PC-9 (cell line): ENCODE measurements around the gene ITGBL1. TPM values are rescaled to one million over a fixed set of nuclear protein-coding genes. Genes with fewer than 3 reads are reported as not detected.

Experiments used
- BruUV-seq: library from RNA; stranded (reverse); fragments of 400-500 nt; replicated peaks from 2 replicates; lab custom pipeline; 2021; lab: Mats Ljungman, UMichigan
- CTCF ChIA-PET: fragments of 300-600 bp; sonication (Branson Sonifier 250); formaldehyde crosslinking; loops from one replicate; lab custom pipeline; 2022; ENCODE audit warnings: antibody characterized with exemption; lab: Charles Lee
- POLR2A ChIA-PET: fragments of 300-600 bp; sonication (Branson Sonifier 250); formaldehyde crosslinking; loops from one replicate; lab custom pipeline; 2022; ENCODE audit warnings: antibody characterized with exemption; ENCODE audit not compliant: unreplicated experiment; lab: Charles Lee
- DNase-seq, 2 experiments: peaks; one replicate each; pipeline versions ENCODE4 v3.0.0 to v3.0.0-alpha.2; 2015 to 2022; ENCODE audit warnings: mixed read lengths in 1 of 2
- H2AFZ ChIP-seq: fragments of 200-600 bp; sonication (generic); 2 replicates; pipeline ENCODE4 v1.8.1; 2017; ENCODE audit warnings: antibody characterized with exemption
- H3F3A ChIP-seq: fragments of 200-600 bp; sonication (generic); 2 replicates; pipeline ENCODE4 v1.8.1; 2017; ENCODE audit warnings: antibody characterized with exemption, mild to moderate bottlenecking, low read depth; ENCODE audit not compliant: insufficient read depth
- H3K27ac ChIP-seq: fragments of 200-600 bp; sonication (generic); 2 replicates; pipeline ENCODE4 v1.6.1; 2016; ENCODE audit warnings: mixed run types
- H3K27me3 ChIP-seq: fragments of 200-600 bp; sonication (generic); 2 replicates; pipeline ENCODE4 v1.6.1; 2016; ENCODE audit warnings: low read depth, mixed run types; ENCODE audit not compliant: insufficient read depth
- H3K36me3 ChIP-seq: fragments of 200-600 bp; sonication (generic); 2 replicates; pipeline ENCODE4 v1.6.1; 2016; ENCODE audit warnings: low read depth, mixed run types
- H3K4me1 ChIP-seq: fragments of 200-600 bp; sonication (generic); replicated peaks from 2 replicates; pipeline ENCODE4 v1.6.1; 2016; ENCODE audit warnings: mixed run types; ENCODE audit not compliant: insufficient read depth
- H3K4me2 ChIP-seq: fragments of 200-600 bp; sonication (generic); 2 replicates; pipeline ENCODE4 v1.6.1; 2017; ENCODE audit warnings: mixed run types
- H3K4me3 ChIP-seq: fragments of 200-600 bp; sonication (generic); 2 replicates; pipeline ENCODE4 v1.6.1; 2016; ENCODE audit warnings: mixed run types
- H3K79me2 ChIP-seq: fragments of 200-600 bp; sonication (generic); 2 replicates; pipeline ENCODE4 v1.6.1; 2017; ENCODE audit warnings: low read depth, mixed run types
- H3K9me2 ChIP-seq: fragments of 200-600 bp; sonication (generic); 2 replicates; pipeline ENCODE4 v1.8.1; 2017; ENCODE audit warnings: mild to moderate bottlenecking; ENCODE audit not compliant: insufficient read depth
- H3K9me3 ChIP-seq: fragments of 200-600 bp; sonication (generic); 2 replicates; pipeline ENCODE4 v1.8.1; 2016; ENCODE audit warnings: low read depth; ENCODE audit not compliant: insufficient read depth
- H4K20me1 ChIP-seq: fragments of 200-600 bp; sonication (generic); 2 replicates; pipeline ENCODE4 v1.8.1; 2017; ENCODE audit not compliant: insufficient read depth
- EZH2 ChIP-seq: fragments of 200-600 bp; sonication (generic); IDR thresholded peaks from 2 replicates; pipeline ENCODE4 v1.8.0; 2017; ENCODE audit warnings: antibody characterized with exemption, low read depth
- intact Hi-C: fragments of 100-400 bp; cut with micrococcal nuclease; formaldehyde crosslinking; loops from one replicate; pipeline ENCODE4 v1.10.0; 2022; ENCODE audit not compliant: unreplicated experiment
- total RNA-seq: library from RNA; stranded (reverse); gene quantifications from 2 replicates; pipeline ENCODE4 v1.2.3, GENCODE V29; 2021
- TF ChIP-seq, protein P1 (sequence below): fragments of 200-600 bp; sonication (generic); conservative IDR thresholded peaks from 2 replicates; pipeline ENCODE4 v1.6.1; 2017; ENCODE audit warnings: mixed run types, antibody characterized with exemption, mild to moderate bottlenecking, moderate library complexity

ITGBL1 gene
- total RNA-seq, 1 experiment from 2014 or later, result 52.5 TPM

DNA sequence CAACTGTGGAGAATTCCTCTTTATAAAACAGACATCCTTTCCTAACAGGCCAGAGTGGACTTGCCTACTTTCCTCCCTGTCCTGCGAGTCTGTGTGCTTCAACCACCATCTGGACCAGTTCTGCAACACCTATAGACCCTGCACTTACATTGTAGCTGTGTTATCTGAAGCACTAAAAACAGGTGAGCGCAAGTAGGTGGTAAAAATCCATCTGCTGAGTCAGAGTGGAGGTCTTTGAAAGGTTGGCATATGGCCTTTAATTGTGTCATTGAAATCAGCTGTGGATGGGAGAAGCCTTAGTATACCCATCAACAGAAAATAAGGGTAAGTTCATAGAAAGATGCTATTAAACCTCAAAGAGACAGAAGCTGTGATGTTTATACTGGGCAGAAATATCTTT lies 28.6 kb upstream of the ITGBL1 start:
- Histone ChIP-seq H3K4me3 (no peak overlapping the region), H3K4me1 (peaks cover 12% of the 10 kb centered on the region), H4K20me1 (no peaks in the 10 kb centered on the region), H3K27ac (peak overlapping the region; percentile 19; the same call in 1 of the 2 replicates), H3K36me3 (no peaks in the 10 kb centered on the region), H3K4me2 (peak overlapping the region; percentile 32; the same call in 1 of the 2 replicates), H2AFZ (no peak overlapping the region), H3K9me3 (no peaks in the 10 kb centered on the region), H3F3A (no peaks in the 10 kb centered on the region), H3K27me3 (no peaks in the 10 kb centered on the region), H3K79me2 (no peaks in the 10 kb centered on the region), H3K9me2 (no peaks in the 10 kb centered on the region; the same call in 1 of the 2 replicates)
- ChIA-PET CTCF (no interaction called here), POLR2A (interaction anchor here (0.7 kb wide), 1 partner anchor 115 kb away, joined by 3 read pairs; no protein-coding TSS in a partner anchor)
- intact Hi-C loops, result no loop called here
- DNase-seq, result no peak
- BruUV-seq, result no TSS peak
- TF ChIP-seq, protein P1, sequence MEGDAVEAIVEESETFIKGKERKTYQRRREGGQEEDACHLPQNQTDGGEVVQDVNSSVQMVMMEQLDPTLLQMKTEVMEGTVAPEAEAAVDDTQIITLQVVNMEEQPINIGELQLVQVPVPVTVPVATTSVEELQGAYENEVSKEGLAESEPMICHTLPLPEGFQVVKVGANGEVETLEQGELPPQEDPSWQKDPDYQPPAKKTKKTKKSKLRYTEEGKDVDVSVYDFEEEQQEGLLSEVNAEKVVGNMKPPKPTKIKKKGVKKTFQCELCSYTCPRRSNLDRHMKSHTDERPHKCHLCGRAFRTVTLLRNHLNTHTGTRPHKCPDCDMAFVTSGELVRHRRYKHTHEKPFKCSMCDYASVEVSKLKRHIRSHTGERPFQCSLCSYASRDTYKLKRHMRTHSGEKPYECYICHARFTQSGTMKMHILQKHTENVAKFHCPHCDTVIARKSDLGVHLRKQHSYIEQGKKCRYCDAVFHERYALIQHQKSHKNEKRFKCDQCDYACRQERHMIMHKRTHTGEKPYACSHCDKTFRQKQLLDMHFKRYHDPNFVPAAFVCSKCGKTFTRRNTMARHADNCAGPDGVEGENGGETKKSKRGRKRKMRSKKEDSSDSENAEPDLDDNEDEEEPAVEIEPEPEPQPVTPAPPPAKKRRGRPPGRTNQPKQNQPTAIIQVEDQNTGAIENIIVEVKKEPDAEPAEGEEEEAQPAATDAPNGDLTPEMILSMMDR, result no peak
- TF ChIP-seq EZH2, result no peak

DNA sequence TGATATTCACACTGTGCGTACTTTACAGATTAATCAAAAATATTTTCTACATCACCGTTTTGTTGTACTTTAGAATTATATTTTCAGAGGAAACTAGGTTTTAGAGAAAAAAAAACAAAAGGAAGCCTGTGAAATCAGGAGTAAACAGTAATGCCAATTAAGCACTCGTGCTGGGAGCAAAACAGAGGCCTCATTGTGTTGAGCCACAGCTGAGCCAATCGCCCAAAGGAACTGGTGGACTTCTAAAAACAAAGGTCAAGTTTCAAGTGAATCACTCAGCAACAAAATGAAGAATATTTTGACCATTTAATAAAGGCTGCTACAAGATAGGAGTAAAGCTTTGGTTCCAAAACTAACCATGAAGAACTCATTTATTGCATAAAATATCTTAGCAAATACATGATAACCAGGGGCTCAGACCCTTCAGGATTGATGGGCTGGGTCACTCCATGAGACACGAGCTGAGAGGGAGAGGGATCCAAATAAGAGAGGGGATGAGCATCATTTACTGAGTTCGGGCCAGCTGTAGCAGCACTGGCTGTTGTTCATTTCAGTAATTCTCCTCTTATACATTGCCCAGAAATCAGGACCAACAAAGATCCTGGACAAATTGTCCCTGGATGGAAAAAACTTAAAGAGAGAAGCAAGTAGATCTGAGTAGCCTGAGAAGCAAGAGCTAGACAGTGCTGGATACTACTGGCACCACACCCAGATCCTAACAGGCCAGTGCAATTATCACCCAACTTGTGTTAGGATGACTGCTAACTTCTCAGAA lies 27.9 kb upstream of the ITGBL1 start:
- peaks cover 12% of the 10 kb centered on the region for H3K4me1 ChIP-seq
- intact Hi-C loops, result no loop called here
- peak overlapping the region; percentile 32 for H3K4me2 ChIP-seq
- no TSS peak for BruUV-seq
- H3K27me3 ChIP-seq, result no peaks in the 10 kb centered on the region
- CTCF ChIA-PET, result no interaction called here
- H3K36me3 ChIP-seq, result no peaks in the 10 kb centered on the region
- H3K79me2 ChIP-seq, result no peaks in the 10 kb centered on the region
- TF ChIP-seq EZH2, result no peak
- TF ChIP-seq, protein P1, result no peak
- no peaks in the 10 kb centered on the region for H3K9me3 ChIP-seq
- no peaks in the 10 kb centered on the region; the same call in 1 of the 2 replicates for H3K9me2 ChIP-seq
- DNase-seq, result no peak
- peak overlapping the region; percentile 55; the same call in 1 of the 2 replicates for H2AFZ ChIP-seq
- H3F3A ChIP-seq, result no peaks in the 10 kb centered on the region
- H3K27ac ChIP-seq, result peak overlapping the region; percentile 19; the same call in 1 of the 2 replicates
- no peaks in the 10 kb centered on the region for H4K20me1 ChIP-seq
- H3K4me3 ChIP-seq, result no peak overlapping the region
- POLR2A ChIA-PET, result interaction anchor here (0.6 to 0.7 kb wide), 2 partner anchors 115 to 280 kb away, joined by 3 to 5 read pairs; no protein-coding TSS in a partner anchor

DNA sequence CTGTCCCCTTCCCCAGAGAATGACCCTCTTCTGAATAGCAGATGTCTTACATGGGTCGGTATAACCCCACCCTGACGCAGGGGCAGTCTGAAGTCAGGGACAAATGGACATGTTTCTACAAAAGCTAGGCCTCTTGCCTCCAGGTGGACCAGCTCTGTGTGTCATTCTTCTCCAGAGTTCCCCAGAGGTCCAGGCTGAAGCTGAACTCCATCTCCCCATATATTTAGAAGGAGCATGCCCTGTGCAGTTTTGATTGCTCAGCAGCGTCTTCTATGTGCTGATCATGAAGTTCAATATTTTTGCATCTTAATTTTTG lies 27.4 kb upstream of the ITGBL1 start:
- Histone ChIP-seq H4K20me1 (no peaks in the 10 kb centered on the region), H3K4me1 (peaks cover 12% of the 10 kb centered on the region), H3K4me2 (no peak overlapping the region), H3K27me3 (no peaks in the 10 kb centered on the region), H3K9me3 (no peaks in the 10 kb centered on the region), H3K27ac (peak overlapping the region; percentile 19; the same call in 1 of the 2 replicates), H2AFZ (peak overlapping the region; percentile 55; the same call in 1 of the 2 replicates), H3K9me2 (no peaks in the 10 kb centered on the region; the same call in 1 of the 2 replicates), H3K36me3 (no peaks in the 10 kb centered on the region), H3F3A (no peaks in the 10 kb centered on the region; the same call in 1 of the 2 replicates), H3K79me2 (no peaks in the 10 kb centered on the region), H3K4me3 (no peak overlapping the region)
- no TSS peak for BruUV-seq
- no peak for DNase-seq
- ChIA-PET POLR2A (no interaction called here), CTCF (no interaction called here)
- intact Hi-C loops, result no loop called here
- TF ChIP-seq, protein P1, result no peak
- no peak for TF ChIP-seq EZH2
